NB4 (cell line): Measurements from ENCODE around the gene HOXC5.
"Not testable (repeated sequence)": the region's sequence is repeated elsewhere in the genome, so short reads cannot be mapped to it uniquely, and the experiment has no call there.

Experiments used
- CTCF ChIP-seq: IDR thresholded peaks from one replicate; pipeline ENCODE4 v1.5.1; 2012; ENCODE audit warnings: low read depth, low read length
- MAX ChIP-seq: IDR thresholded peaks from 2 replicates; pipeline ENCODE4 v1.6.1; 2011; ENCODE audit warnings: low read depth, low read length
- MYC ChIP-seq: IDR thresholded peaks from 2 replicates; pipeline ENCODE4 v1.6.1; 2011; ENCODE audit warnings: low read depth, low read length
- POLR2A ChIP-seq: IDR thresholded peaks from 2 replicates; pipeline ENCODE4 v1.6.1; 2011; ENCODE audit warnings: mild to moderate bottlenecking; ENCODE audit not compliant: insufficient read length; ENCODE audit errors: extremely low read depth

- TF ChIP-seq CTCF, POLR2A, MAX, MYC: not testable (repeated sequence)
Observed at GRCh38 chr12:54077843-54078242, 45.0 kb downstream of the HOXC5 start.
